ENCODE measurements around the gene SH3GL3.

Gene SH3GL3

DNA sequence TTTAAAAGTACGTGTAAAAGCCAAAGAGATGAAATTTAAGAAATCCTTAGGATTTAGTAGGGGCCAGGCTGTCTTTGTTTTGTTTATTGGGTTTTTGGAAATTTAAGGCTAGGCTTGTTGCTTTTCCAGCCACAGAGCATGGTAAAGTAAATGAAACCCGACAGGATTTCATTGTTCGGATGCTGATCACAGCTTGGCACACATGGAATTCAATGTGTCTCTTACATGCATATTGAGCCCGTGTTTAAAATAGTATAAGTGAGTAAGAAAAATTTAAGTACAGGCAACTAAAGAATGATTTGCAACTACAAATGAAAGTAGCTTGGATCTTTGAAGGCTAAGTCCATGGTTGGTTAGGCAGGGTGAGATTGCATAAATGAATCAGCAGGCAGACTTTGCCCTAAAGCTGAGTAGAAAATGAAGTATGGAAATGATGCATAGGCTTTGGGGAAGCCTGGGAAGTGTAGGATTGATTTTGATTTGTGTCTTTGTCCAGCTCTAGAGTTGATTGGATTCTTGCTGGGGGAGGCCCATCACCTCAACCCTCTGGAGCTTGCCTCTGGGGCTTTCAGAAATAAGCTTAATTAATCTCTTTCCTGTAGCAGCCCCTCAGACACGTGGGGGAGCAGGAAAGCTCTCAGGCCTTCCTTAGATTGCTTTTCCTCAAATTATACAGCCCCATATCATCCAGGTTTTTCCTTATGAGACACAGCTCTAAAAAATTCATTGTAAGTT, 138.6 kb downstream of the SH3GL3 start:
- Histone ChIP-seq H3K4me1 (ENCODE audit: control insufficient read depth, insufficient read depth, low read length) (no peaks in the 10 kb centered on the region), H3K36me3 (ENCODE audit: control insufficient read depth, insufficient read depth, low read length) (no peaks in the 10 kb centered on the region), H3K4me3 (ENCODE audit: low read length) (no peak overlapping the region), H3K27ac (ENCODE audit: low read depth, low read length) (no peak overlapping the region), H3K9ac (ENCODE audit: low read length) (no peak overlapping the region), H3K27me3 (ENCODE audit: control insufficient read depth, insufficient read depth, low read length) (no peaks in the 10 kb centered on the region)

DNA sequence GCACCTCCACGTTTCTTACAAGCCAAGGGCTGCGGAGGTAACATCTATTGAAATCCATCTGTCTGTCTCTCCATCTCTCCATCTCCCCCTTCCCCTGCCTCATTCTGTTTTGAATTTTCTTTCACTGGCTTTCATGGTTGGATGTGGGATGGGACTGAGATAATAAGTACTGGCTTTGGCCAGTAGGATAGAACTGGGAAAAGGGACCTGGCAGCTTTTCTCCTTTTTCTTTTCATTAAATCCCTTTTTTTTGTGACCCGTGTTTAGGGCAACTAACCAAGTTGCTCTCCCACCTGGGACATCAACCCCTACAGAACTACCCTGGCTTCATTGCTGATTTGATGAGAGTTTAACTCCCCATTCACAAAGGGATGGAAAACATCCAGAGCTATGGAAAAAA, 139.9 kb downstream of the SH3GL3 start:
- Histone ChIP-seq H3K4me3 (ENCODE audit: low read length) (no peak overlapping the region), H3K36me3 (ENCODE audit: control insufficient read depth, insufficient read depth, low read length) (no peaks in the 10 kb centered on the region), H3K4me1 (ENCODE audit: control insufficient read depth, insufficient read depth, low read length) (no peaks in the 10 kb centered on the region), H3K9ac (ENCODE audit: low read length) (no peak overlapping the region), H3K27me3 (ENCODE audit: control insufficient read depth, insufficient read depth, low read length) (no peaks in the 10 kb centered on the region), H3K27ac (ENCODE audit: low read depth, low read length) (no peak overlapping the region)

DNA sequence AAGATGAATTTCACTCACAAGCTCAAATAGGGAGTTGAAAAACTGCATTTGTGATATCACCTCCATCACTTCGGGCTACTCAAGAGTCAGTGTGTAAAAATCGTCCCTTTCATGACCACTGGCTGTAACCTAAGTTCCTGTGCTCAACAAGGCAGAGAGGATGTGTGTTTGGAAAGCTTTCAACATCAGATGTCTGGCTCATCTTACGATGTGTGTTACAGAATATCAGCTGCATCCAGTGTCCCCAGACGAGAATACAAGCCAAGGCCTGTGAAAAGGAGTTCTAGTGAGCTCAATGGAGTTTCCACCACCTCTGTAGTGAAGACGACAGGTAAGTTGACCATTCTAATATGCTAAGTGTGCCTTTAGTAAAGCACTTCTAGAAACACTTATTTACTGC, 141.3 kb downstream of the SH3GL3 start:
- H3K27me3 ChIP-seq (ENCODE audit: control insufficient read depth, insufficient read depth, low read length), result no peaks in the 10 kb centered on the region

DNA sequence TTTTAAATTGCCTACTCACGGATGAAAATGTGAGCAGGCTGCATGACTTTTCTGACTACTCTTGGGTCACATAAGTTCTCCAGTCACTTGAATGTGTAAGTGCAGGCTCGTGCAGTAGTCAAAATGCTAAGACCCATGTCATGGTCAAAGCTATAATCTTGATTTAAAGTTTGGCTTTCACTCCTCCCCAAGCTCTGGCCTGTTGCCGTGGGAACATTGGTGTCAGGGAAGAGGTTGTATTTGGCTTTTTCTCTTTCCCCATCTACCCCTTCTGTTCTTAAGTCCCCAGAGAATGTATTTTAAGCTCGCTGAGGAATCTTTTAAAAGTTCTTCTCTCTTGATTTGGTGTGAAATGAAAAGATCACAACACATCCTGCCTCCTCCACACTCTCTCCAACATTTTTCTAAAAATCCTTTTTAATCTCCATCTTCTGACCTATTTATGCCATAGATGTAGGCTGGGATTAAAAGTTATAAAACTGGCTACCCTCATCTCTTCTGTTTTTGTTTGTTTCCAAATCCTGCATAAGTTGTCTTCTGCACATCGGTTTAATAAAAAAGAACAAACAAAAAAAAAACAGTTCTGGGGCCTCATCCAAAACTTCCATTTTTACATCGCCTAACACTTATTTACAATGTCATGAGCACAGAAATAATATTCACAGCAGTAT, 145.4 kb downstream of the SH3GL3 start:
- H3K4me3 ChIP-seq (ENCODE audit: low read length), result no peak overlapping the region
- no peaks in the 10 kb centered on the region for H3K36me3 ChIP-seq (ENCODE audit: control insufficient read depth, insufficient read depth, low read length)
- H3K9ac ChIP-seq (ENCODE audit: low read length), result no peak overlapping the region
- no peaks in the 10 kb centered on the region for H3K4me1 ChIP-seq (ENCODE audit: control insufficient read depth, insufficient read depth, low read length)
- H3K27me3 ChIP-seq (ENCODE audit: control insufficient read depth, insufficient read depth, low read length), result no peaks in the 10 kb centered on the region
- no peak overlapping the region for H3K27ac ChIP-seq (ENCODE audit: low read depth, low read length)

More for the DNA sequence above, 141.3 kb downstream of the SH3GL3 start:
- no peak overlapping the region for H3K9ac ChIP-seq (ENCODE audit: low read length)
- H3K4me3 ChIP-seq (ENCODE audit: low read length), result no peak overlapping the region
- no peak overlapping the region for H3K27ac ChIP-seq (ENCODE audit: low read depth, low read length)
- no peaks in the 10 kb centered on the region for H3K36me3 ChIP-seq (ENCODE audit: control insufficient read depth, insufficient read depth, low read length)
- H3K4me1 ChIP-seq (ENCODE audit: control insufficient read depth, insufficient read depth, low read length), result no peaks in the 10 kb centered on the region

DNA sequence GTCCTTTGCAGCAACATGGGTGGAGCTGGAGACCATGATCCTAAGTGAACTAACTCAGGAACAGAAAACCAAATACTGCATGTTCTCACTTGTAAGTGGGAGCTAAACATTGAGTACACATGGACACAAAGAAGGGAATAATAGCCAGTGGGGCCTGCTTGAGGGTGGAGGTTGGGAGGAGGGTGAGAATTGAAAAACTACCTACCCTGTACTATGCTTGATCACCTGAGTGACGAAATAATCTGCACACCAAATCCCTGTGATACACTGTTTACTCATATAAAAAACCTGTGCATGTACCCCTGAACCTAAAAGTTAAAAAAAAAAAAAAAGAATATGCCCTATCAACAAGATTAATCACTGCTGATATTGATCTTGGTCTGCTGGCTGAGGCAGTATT, 148.1 kb downstream of the SH3GL3 start:
- no peaks in the 10 kb centered on the region for H3K27me3 ChIP-seq (ENCODE audit: control insufficient read depth, insufficient read depth, low read length)
- no peaks in the 10 kb centered on the region for H3K36me3 ChIP-seq (ENCODE audit: control insufficient read depth, insufficient read depth, low read length)
- no peak overlapping the region for H3K9ac ChIP-seq (ENCODE audit: low read length)
- H3K4me3 ChIP-seq (ENCODE audit: low read length), result no peak overlapping the region
- no peaks in the 10 kb centered on the region for H3K4me1 ChIP-seq (ENCODE audit: control insufficient read depth, insufficient read depth, low read length)
- no peak overlapping the region for H3K27ac ChIP-seq (ENCODE audit: low read depth, low read length)

DNA sequence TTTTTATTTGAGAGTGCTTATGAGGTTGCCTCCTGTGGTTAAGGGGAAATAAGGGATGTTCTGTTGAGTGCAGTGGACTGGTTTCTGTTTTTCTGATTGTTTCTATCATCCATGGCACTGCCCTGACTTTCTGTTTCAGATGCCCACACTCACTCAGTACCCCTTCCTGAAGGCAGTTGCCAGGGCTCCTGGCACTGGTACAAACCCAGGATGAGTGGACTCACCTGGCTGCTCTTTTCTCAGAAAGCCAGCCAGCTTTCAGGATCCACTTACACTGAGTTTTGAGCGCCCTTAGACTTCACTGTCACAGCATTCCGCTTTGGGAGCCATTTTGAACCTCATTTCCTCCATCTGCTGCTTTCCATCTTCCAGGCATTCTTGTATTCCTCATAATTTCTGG, 150.9 kb downstream of the SH3GL3 start:
- H3K27ac ChIP-seq (ENCODE audit: low read depth, low read length), result no peak overlapping the region
- H3K4me3 ChIP-seq (ENCODE audit: low read length), result no peak overlapping the region
- H3K36me3 ChIP-seq (ENCODE audit: control insufficient read depth, insufficient read depth, low read length), result no peaks in the 10 kb centered on the region
- no peaks in the 10 kb centered on the region for H3K27me3 ChIP-seq (ENCODE audit: control insufficient read depth, insufficient read depth, low read length)
- H3K4me1 ChIP-seq (ENCODE audit: control insufficient read depth, insufficient read depth, low read length), result no peaks in the 10 kb centered on the region
- H3K9ac ChIP-seq (ENCODE audit: low read length), result no peak overlapping the region

DNA sequence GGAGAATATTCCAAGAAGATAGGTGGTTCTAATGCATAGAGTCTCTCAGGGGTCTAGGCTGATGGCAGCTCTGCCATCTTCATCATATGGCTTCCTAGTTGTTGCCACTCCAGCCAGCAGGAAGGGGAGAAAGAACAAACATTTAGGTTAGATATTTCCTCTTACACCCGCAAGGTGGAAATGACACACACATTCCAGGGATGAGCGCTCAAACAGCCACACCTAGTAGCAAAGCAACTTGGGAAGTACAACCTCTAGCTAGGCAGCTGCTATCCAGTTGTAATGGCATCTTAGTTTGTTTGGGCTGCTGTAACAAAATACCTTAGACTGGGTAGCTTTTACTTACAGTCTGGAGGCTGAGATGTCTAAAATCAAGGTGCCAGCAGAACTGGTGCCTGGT, 154.9 kb downstream of the SH3GL3 start:
- no peak overlapping the region for H3K9ac ChIP-seq (ENCODE audit: low read length)

DNA sequence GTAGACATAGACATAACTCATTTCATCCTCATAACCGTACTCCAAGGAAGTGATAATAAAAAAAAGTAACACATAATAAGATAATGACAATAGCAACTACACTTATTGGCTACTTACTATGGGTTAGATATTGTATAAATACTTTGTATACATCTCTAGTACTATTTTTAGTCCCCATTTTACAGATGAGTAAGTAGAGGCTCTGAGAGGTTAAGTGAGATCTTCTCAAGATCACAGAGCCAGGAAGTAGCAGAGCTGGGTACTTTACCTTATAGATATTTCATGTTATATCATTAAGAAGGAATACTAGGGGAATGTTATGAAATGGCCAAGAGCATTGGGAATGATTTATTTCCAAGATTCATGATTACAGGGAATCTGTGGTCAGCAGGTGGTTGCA, 157.4 kb downstream of the SH3GL3 start:
- Histone ChIP-seq H3K27me3 (ENCODE audit: control insufficient read depth, insufficient read depth, low read length) (no peaks in the 10 kb centered on the region), H3K4me3 (ENCODE audit: low read length) (no peak overlapping the region), H3K4me1 (ENCODE audit: control insufficient read depth, insufficient read depth, low read length) (peaks cover 5% of the 10 kb centered on the region), H3K27ac (ENCODE audit: low read depth, low read length) (no peak overlapping the region), H3K9ac (ENCODE audit: low read length) (no peak overlapping the region), H3K36me3 (ENCODE audit: control insufficient read depth, insufficient read depth, low read length) (no peaks in the 10 kb centered on the region)

More for the DNA sequence above, 154.9 kb downstream of the SH3GL3 start:
- Histone ChIP-seq H3K36me3 (ENCODE audit: control insufficient read depth, insufficient read depth, low read length) (no peaks in the 10 kb centered on the region), H3K27ac (ENCODE audit: low read depth, low read length) (no peak overlapping the region), H3K27me3 (ENCODE audit: control insufficient read depth, insufficient read depth, low read length) (no peaks in the 10 kb centered on the region), H3K4me3 (ENCODE audit: low read length) (no peak overlapping the region), H3K4me1 (ENCODE audit: control insufficient read depth, insufficient read depth, low read length) (peaks cover 5% of the 10 kb centered on the region)

DNA sequence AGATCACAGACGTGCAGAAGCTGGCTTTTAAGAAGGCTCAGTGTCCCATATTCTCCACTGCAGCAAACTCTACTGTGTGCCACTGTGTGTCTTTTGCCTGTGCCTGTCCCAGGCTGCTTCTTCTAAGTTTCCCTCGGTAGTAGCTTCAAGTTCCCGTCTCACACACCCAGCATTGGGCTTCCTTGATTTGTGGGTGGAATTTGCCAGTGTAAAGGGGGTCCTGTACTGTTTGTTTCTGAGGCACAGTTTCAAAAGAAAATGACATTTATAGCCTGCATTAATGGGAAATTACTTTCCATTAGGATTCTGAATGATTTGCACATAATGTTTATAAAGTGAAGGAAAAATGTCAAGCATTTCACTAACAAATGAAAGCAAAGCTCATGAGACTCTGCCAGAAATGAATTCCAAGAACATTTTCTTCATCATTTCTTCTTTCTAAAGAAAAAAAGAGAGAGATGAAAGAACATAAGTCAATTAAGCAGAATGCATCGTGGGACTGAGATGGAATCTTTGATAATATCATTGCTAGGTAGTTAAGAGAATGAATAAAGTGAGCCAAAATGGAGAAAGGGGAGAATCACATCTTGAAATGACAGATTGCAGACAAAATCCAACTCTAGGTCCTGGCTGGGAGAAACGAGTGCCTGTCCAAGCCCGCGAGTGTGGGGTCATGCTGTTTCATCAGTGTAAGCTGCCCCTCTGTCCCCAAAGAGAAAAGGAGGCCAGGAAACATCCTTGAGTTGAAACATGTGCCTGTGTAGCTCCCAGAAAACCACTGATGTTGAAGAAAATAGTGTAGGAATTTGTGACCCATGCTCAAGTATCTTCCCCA, 158.2 kb downstream of the SH3GL3 start:
- no peak overlapping the region for H3K4me3 ChIP-seq (ENCODE audit: low read length)
- H3K27me3 ChIP-seq (ENCODE audit: control insufficient read depth, insufficient read depth, low read length), result no peaks in the 10 kb centered on the region
- no peak overlapping the region for H3K9ac ChIP-seq (ENCODE audit: low read length)
- H3K27ac ChIP-seq (ENCODE audit: low read depth, low read length), result no peak overlapping the region
- H3K36me3 ChIP-seq (ENCODE audit: control insufficient read depth, insufficient read depth, low read length), result no peaks in the 10 kb centered on the region
- peaks cover 5% of the 10 kb centered on the region for H3K4me1 ChIP-seq (ENCODE audit: control insufficient read depth, insufficient read depth, low read length)

DNA sequence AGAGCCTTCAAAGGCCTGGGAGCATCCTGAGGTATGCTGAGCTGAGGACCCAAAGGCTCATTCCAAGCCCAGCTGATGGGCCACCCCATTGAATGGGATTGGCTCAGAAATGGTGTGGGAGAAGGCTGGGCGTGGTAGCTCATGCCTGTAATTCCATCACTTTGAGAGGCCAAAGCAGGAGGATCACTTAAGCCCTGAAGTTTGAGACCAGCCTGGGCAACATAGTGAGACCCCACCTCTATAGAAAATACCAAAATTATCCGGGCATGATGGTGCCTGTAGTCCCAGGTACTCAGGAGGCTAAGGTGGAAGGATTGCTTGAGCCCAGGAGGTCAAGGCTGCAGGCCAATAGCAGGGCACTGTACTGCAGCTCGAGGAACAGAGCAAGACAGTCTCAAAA, 163.0 kb downstream of the SH3GL3 start:
- no peak overlapping the region for H3K27ac ChIP-seq (ENCODE audit: low read depth, low read length)
- H3K4me3 ChIP-seq (ENCODE audit: low read length), result no peak overlapping the region
- H3K27me3 ChIP-seq (ENCODE audit: control insufficient read depth, insufficient read depth, low read length), result no peaks in the 10 kb centered on the region
- H3K36me3 ChIP-seq (ENCODE audit: control insufficient read depth, insufficient read depth, low read length), result no peaks in the 10 kb centered on the region
- H3K4me1 ChIP-seq (ENCODE audit: control insufficient read depth, insufficient read depth, low read length), result no peaks in the 10 kb centered on the region
- no peak overlapping the region for H3K9ac ChIP-seq (ENCODE audit: low read length)

DNA sequence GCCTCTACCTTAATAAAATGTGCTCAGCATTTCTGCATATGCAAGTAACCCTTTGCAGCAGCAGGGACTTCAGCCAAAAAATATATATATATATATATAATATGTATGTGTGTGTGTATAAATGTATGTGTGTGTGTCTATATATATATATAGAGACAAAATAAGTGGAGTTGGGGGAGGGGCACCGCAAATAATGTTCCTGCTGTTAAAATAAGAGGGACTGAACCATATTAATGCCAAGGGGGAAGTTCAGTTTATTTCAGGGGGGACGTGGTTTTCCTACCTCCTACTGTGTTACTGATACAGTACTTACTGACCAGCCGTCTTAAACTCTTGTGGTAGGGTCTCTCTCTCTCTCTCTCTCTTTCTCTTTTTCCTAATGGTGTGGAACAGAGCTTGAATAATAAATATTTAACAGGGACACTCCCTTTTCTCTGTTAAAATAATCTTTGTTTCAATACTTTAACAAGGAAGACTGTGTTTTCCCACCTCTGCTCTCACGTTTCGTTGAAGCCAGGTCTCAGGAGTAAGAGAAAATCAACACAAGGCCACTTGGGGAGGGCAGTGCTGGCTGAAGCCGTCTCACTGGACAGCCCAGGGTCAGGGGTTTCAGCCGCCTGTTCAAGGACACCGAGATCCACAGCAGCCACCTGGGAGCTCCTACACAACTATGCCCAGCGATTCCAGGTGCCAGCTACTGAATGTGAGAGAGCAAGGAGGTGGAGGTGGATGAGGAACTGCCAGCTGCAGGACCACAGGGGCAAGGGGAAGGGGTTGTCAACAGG, 164.0 kb downstream of the SH3GL3 start:
- Histone ChIP-seq H3K9ac (ENCODE audit: low read length) (no peak overlapping the region), H3K36me3 (ENCODE audit: control insufficient read depth, insufficient read depth, low read length) (no peaks in the 10 kb centered on the region), H3K4me1 (ENCODE audit: control insufficient read depth, insufficient read depth, low read length) (no peaks in the 10 kb centered on the region), H3K4me3 (ENCODE audit: low read length) (no peak overlapping the region), H3K27ac (ENCODE audit: low read depth, low read length) (no peak overlapping the region), H3K27me3 (ENCODE audit: control insufficient read depth, insufficient read depth, low read length) (no peaks in the 10 kb centered on the region)

DNA sequence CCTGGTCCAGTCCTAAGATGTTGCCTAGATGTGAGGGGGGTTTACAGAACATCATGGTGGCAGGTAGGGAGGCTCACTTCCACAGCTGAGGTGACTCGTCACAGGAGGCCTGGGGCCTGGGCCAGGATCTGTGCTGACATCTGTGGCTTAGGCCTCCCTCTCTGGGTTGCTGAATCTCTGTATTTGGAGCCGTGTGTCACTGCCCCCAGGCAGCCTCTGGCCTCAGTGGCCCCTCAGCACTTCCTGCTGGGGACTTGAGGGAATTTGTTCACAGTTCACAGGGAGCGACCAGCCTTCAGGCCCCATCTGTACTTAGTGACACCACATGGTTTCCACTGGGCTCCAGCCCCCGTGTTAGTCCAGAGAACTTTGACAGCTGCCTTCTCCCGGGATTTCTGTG, 165.1 kb downstream of the SH3GL3 start:
- no peak overlapping the region for H3K4me3 ChIP-seq (ENCODE audit: low read length)
- H3K27ac ChIP-seq (ENCODE audit: low read depth, low read length), result no peak overlapping the region
- H3K4me1 ChIP-seq (ENCODE audit: control insufficient read depth, insufficient read depth, low read length), result no peaks in the 10 kb centered on the region
- H3K9ac ChIP-seq (ENCODE audit: low read length), result no peak overlapping the region
- H3K27me3 ChIP-seq (ENCODE audit: control insufficient read depth, insufficient read depth, low read length), result no peaks in the 10 kb centered on the region
- no peaks in the 10 kb centered on the region for H3K36me3 ChIP-seq (ENCODE audit: control insufficient read depth, insufficient read depth, low read length)
